Measurements from ENCODE around the gene ARHGAP21.
"Not testable (repeated sequence)": the region's sequence is repeated elsewhere in the genome, so short reads cannot be mapped to it uniquely, and the experiment has no call there.

The ARHGAP21 gene

GRCh38 chr10:24726626-24727025, 2.9 kb upstream of the ARHGAP21 start:
- no peaks in the 10 kb centered on the region for H3K36me3 ChIP-seq (ENCODE audit: insufficient read depth, low read length)
- TF ChIP-seq POLR2AphosphoS5 (IDR thresholded peaks at IDR 0.05; ENCODE audit: borderline replicate concordance, low read depth, low read length) (no peak), FOXP2 (optimal IDR thresholded peaks at IDR 0.05; ENCODE audit: control extremely low read depth, extremely low read length, insufficient read depth) (no peak), EZH2 (IDR thresholded peaks at IDR 0.05) (no peak)
- no peak overlapping the region for H3K9ac ChIP-seq (ENCODE audit: insufficient read length)
- no peaks in the 10 kb centered on the region for H3K9me3 ChIP-seq (ENCODE audit: low read depth, low read length)
- no peak overlapping the region for H3K27ac ChIP-seq
- DNase-seq (ENCODE audit: low read depth, low spot score), result no peak
- H3K4me3 ChIP-seq, result no peak overlapping the region

GRCh38 chr10:24726029-24726428, 2.3 kb upstream of the ARHGAP21 start:
- H3K9ac ChIP-seq (ENCODE audit: insufficient read length); H3K4me3 ChIP-seq; H3K27ac ChIP-seq; DNase-seq (ENCODE audit: low read depth, low spot score); H3K9me3 ChIP-seq (ENCODE audit: low read depth, low read length); H3K36me3 ChIP-seq (ENCODE audit: insufficient read depth, low read length): not testable (repeated sequence)

DNA sequence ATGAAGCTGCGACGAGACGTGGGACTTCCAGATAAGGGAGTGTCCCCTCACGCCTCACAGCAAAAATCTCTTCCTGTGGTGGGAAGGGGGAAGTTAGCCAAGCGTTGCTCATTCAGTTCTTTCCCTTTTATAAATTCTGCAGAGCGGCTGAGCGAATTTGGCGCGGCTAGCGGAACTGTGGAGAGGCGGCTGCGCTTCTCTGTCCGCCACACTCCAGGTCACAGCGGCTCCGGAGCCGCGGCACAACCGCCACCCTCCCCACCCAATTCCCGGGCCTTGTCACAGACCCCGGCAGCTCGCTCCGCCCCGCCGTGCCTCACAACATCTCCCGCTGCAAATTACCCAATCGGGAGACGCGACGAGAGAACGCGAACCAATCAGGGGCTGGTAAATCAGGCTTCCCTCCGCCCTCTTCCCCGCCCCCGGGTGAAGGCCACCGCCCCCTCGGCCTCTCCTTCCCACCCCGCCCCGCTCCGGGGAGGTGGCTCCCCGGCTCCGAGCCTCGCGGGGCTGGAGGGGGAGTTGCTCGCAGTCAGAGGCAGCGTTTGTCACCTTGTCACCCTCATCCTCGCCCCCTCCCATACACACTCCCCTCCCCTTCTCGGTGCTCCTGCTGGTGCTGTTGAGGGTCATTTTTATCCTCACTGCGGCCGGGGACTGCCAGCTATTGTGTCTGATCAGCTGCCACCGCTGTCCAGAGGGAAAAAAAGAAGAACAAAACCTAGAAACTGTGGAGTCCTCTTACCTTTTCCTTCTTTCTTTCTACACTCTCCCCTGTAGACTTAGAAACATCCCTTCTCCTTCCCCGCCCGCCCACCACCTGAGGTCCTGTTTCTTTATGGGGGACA, 918 bp upstream of the ARHGAP21 start:
- no peak overlapping the region for H3K27ac ChIP-seq
- H3K4me3 ChIP-seq, result peak overlapping the region; percentile 84
- no peaks in the 10 kb centered on the region for H3K36me3 ChIP-seq (ENCODE audit: insufficient read depth, low read length)
- DNase-seq (ENCODE audit: low read depth, low spot score), result no peak
- TF ChIP-seq EZH2 (IDR thresholded peaks at IDR 0.05) (no peak), POLR2AphosphoS5 (IDR thresholded peaks at IDR 0.05; ENCODE audit: borderline replicate concordance, low read depth, low read length) (peak; percentile 77; the same call in 1 of the 2 replicates), FOXP2 (optimal IDR thresholded peaks at IDR 0.05; ENCODE audit: control extremely low read depth, extremely low read length, insufficient read depth) (peak; percentile 17)
- no peaks in the 10 kb centered on the region for H3K9me3 ChIP-seq (ENCODE audit: low read depth, low read length)
- peak overlapping the region; percentile 53 for H3K9ac ChIP-seq (ENCODE audit: insufficient read length)

DNA sequence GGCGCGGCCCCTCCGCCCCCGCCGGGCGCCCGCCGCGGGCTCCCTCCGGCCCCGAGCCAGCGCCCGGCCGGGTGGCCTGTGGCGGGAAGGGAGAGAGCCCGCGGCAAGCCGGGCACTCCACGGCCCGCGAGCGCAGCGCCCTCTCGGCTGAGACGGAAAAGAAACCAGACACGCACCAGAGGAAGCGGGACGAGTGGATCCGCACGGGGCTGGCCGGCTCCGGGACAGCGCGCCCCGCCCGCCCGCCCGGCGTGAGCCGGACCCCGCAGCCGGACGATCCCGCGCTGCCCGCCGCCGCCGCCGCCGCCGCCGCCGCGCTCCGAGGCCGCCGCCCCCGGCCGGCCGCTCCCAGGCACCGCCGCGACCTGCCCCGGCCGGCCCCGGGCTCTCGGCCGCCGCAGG, 300 bp downstream of the ARHGAP21 start:
- DNase-seq (ENCODE audit: low read depth, low spot score), result no peak
- no peaks in the 10 kb centered on the region for H3K9me3 ChIP-seq (ENCODE audit: low read depth, low read length)
- no peak overlapping the region for H3K27ac ChIP-seq
- H3K36me3 ChIP-seq (ENCODE audit: insufficient read depth, low read length), result no peaks in the 10 kb centered on the region
- H3K4me3 ChIP-seq, result peak overlapping the region; percentile 82; the same call in 1 of the 2 replicates
- no peak for TF ChIP-seq FOXP2 (optimal IDR thresholded peaks at IDR 0.05; ENCODE audit: control extremely low read depth, extremely low read length, insufficient read depth)
- no peak for TF ChIP-seq EZH2 (IDR thresholded peaks at IDR 0.05)
- no peak for TF ChIP-seq POLR2AphosphoS5 (IDR thresholded peaks at IDR 0.05; ENCODE audit: borderline replicate concordance, low read depth, low read length)
- peak overlapping the region; percentile 72 for H3K9ac ChIP-seq (ENCODE audit: insufficient read length)

GRCh38 chr10:24722676-24723385, 856 bp downstream of the ARHGAP21 start:
- Histone ChIP-seq H3K9me3 (ENCODE audit: low read depth, low read length) (no peaks in the 10 kb centered on the region), H3K4me3 (peak overlapping the region; percentile 82), H3K27ac (no peak overlapping the region), H3K9ac (ENCODE audit: insufficient read length) (peak overlapping the region; percentile 72), H3K36me3 (ENCODE audit: insufficient read depth, low read length) (no peaks in the 10 kb centered on the region)
- TF ChIP-seq FOXP2 (optimal IDR thresholded peaks at IDR 0.05; ENCODE audit: control extremely low read depth, extremely low read length, insufficient read depth) (no peak), POLR2AphosphoS5 (IDR thresholded peaks at IDR 0.05; ENCODE audit: borderline replicate concordance, low read depth, low read length) (no peak), EZH2 (IDR thresholded peaks at IDR 0.05) (no peak)
- DNase-seq (ENCODE audit: low read depth, low spot score), result no peak

GRCh38 chr10:24722131-24722675, 1.5 kb downstream of the ARHGAP21 start:
- H3K9ac ChIP-seq (ENCODE audit: insufficient read length), result peak overlapping the region; percentile 72
- no peaks in the 10 kb centered on the region for H3K9me3 ChIP-seq (ENCODE audit: low read depth, low read length)
- DNase-seq (ENCODE audit: low read depth, low spot score), result no peak
- peak overlapping the region; percentile 82 for H3K4me3 ChIP-seq
- no peak overlapping the region for H3K27ac ChIP-seq
- TF ChIP-seq POLR2AphosphoS5 (IDR thresholded peaks at IDR 0.05; ENCODE audit: borderline replicate concordance, low read depth, low read length), result no peak
- TF ChIP-seq FOXP2 (optimal IDR thresholded peaks at IDR 0.05; ENCODE audit: control extremely low read depth, extremely low read length, insufficient read depth), result no peak
- TF ChIP-seq EZH2 (IDR thresholded peaks at IDR 0.05), result no peak
- H3K36me3 ChIP-seq (ENCODE audit: insufficient read depth, low read length), result no peaks in the 10 kb centered on the region

- no peak for DNase-seq (ENCODE audit: low read depth, low spot score)
- Histone ChIP-seq H3K36me3 (ENCODE audit: insufficient read depth, low read length) (no peaks in the 10 kb centered on the region), H3K9me3 (ENCODE audit: low read depth, low read length) (no peaks in the 10 kb centered on the region), H3K9ac (ENCODE audit: insufficient read length) (peak overlapping the region; percentile 15), H3K27ac (no peak overlapping the region), H3K4me3 (peak overlapping the region; percentile 82)
- TF ChIP-seq EZH2 (IDR thresholded peaks at IDR 0.05) (no peak), POLR2AphosphoS5 (IDR thresholded peaks at IDR 0.05; ENCODE audit: borderline replicate concordance, low read depth, low read length) (no peak), FOXP2 (optimal IDR thresholded peaks at IDR 0.05; ENCODE audit: control extremely low read depth, extremely low read length, insufficient read depth) (no peak)
Observed at GRCh38 chr10:24721229-24722106, 2.2 kb downstream of the ARHGAP21 start.

Data from SK-N-MC (cell line).